NCI-H1105 (cell line): ENCODE results near the gene FOXI1.

Source experiments
- DNase-seq: peaks from one replicate; lab custom pipeline; 2025; lab: John Stamatoyannopoulos, UW

FOXI1 gene

DNA sequence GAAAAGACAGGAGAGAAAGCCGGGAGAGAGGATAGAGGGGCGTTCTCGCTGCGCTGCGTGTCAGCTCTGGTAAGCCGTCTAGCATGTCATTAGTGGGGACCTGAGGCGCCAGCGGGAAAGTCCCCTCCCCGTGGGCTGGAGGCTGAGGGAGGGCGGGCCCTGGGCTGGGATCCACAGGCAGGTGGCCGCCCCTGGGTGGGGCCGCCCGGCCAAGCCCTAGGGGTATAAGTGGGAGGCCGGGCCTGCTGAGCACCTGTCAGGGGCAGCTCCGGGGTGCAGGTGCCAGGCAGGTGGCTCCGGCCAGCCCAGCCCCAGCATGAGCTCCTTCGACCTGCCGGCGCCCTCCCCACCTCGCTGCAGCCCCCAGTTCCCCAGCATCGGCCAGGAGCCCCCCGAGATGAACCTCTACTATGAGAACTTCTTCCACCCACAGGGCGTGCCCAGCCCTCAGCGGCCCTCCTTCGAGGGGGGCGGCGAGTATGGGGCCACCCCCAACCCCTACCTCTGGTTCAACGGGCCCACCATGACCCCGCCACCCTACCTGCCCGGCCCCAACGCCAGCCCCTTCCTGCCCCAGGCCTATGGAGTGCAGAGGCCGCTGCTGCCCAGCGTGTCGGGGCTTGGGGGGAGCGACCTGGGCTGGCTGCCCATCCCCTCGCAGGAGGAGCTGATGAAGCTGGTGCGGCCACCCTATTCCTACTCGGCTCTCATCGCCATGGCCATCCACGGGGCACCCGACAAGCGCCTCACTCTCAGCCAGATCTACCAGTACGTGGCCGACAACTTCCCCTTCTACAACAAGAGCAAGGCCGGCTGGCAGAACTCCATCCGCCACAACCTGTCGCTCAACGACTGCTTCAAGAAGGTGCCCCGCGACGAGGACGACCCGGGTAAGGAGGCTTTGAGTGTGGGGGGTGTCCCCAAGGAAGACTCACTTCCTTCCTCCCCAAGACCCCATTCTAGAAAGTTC is at the start of gene FOXI1:
FOXI1 (plus strand) TSS at position 256 of the 970 bp plus-strand sequence; CDS start at position 317, 61 bp downstream.
- DNase-seq = no peak

DNA sequence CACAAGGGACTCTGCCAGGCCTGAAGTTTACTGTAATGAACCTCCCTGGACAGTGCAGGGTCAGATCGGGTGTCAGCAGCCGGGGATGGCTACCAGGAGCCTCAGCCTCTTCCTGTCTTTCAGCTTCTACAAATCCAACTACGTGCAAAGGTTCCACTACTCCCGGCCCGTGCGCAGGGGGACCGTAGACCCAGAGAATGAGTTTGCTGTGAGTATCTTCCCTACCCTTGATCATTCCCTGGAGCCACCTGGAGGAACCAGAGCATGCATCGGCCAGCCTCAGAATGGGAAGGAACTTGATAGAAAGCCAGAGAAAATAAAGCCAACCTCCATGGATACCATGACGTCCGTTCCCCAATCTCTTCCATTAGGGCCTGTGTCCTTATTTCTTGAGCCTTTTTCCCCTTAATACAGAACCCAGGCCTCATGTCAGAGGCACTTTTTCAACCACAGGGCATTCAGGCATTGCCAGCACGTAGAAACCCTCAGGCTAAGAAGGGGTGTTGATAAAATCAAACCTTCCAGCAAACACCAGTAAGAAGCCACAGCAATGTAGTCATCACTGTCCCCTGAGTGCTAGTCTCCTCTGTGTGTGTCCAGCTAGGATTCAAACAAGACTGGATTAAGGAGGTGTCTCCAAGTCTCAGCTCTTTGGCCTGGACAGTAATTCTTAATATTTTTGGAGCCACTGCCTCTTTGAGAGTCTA is 49.0 kb upstream of the FOXI1 start:
- DNase-seq = no peak

DNA sequence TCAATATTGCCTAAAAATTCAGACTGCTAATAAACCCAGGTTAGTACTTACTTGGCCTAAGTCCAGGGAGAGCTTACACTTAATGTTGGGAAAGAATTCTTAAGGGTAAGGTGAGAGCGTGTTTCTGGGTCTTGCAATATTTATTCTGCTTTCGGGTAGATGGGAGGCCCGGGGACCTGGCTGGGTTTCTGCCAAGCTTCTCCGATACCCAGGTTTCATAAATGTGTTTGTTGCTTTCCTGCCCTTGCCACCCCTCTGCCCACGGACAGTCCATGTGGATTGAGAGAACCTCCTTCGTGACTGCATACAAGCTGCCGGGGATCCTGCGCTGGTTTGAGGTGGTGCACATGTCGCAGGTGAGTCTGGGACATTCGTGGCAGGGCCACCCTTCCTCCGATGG is 48.4 kb upstream of the FOXI1 start:
- DNase-seq = no peak

DNA sequence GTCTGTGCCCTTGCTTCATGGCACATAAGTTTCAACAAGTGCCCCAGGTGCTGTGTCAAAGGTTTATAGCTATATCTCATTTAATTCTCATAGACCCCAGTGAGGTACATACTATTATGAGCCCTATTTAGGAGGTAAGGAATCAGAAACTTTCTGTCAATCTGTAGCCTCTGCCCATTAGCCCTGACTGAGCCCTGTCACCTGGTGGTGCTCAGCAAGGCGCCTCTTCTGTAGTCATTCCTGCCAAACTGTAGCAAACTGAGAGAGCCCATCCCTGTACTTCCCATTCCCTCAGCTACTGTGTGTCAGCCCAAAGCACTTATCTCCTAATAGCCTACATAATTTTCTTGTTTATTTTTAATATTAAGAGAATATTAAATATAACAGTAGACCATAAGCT is 46.5 kb upstream of the FOXI1 start:
- no peak for DNase-seq

DNA sequence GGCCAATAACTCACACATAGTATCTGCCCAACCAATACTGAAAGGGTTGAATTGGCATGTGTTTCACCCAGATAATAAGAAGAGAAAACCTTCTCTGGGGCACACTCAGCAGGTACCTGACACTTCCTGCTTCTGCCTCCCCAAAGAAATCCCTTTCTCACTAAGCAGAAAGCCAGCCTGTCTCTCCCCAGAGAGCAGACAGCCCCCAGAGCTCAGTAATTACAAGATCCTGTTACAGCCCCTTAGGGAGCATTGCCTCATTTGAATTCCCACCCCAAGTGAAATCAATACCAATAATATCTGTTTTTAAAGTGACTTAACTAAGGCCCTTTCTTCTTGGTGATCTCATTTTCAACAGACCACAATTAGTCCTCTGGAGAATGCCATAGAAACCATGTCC is 38.5 kb upstream of the FOXI1 start:
- no peak for DNase-seq

DNA sequence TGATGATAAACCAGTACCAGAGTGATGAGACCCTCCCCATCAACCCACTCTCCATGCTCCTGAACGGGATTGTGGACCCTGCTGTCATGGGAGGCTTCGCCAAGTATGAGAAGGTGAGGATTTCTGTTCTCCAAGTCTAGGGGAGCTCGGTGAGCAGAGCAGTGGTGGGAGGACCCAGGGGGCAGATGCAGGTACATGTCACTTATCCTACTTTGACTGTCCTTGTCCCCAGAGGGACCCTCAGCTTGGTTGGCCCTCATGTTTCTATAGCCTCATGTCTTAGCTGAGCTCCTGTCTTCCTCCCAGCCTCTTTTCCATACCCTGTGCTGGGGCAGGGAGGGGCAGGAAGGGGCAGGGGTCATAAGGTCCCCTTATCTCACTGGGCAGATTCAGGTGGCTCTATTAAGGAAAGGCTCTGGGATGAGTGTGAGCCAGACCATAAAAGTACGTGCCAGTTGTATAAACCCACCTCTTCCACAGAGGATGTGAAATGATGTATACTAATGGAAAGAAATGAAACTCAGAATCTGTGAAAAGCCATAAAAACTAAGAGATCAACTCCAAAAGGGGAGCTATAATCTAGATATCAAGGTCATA is 38.0 kb upstream of the FOXI1 start:
- DNase-seq = no peak

DNA sequence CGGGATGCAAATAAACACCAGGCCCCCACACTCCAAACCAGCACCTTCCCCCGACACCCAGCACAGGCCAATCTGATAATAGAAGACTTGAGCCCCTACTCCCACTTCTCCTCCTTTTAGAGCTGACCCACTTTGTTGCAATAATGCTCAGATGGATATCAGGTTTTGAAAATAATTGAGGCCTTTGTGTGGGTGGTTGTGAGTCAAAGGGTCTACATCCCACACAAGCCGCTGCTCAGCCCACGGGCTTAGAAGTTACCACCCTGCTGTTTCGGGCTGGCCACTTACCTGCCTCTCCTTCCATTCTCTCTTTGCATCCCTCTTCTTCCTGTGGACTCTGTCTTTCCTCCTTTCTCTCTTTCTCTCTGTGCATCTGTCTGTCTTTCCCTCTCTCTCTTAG is 36.2 kb upstream of the FOXI1 start:
- DNase-seq = no peak

DNA sequence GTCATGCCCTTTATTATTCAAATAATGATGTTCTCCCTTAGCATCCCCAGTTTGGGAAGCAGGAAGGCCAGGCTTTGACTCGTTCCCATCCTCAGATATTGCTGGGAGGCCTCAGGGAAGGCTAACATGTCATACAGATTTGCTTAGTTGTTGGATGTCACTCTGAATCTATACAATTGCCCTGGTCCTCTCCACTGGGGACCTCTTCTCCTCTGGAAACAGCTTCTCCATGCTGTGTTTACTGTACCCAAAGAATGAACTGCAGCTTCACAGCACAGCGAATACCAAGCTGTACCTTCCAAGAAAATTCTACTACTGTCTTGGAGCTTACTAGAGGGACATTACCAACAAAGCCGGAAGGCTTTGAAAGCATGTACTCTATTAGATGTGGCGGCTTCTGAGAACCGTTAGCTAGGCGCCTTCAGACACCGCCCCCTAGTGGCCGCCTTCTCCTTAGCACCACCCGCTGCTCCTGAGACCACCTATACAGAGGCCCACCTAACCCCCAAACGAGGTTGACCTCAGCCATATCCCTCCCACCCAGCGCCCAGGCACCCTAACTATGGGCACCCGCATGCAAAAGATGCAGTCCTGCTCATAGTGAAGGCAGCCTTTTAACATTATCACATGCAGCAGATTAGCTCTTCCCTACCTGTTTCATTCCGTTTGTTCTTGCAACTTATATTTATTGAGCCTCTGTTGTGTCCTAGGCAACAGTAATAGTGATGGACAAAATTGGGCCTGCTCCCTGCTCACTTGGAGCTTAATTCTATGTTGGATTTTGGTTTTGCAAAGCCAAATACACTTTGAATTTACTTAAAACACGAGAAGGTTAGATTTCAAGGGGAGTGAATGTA is 34.9 kb upstream of the FOXI1 start:
- no peak for DNase-seq

DNA sequence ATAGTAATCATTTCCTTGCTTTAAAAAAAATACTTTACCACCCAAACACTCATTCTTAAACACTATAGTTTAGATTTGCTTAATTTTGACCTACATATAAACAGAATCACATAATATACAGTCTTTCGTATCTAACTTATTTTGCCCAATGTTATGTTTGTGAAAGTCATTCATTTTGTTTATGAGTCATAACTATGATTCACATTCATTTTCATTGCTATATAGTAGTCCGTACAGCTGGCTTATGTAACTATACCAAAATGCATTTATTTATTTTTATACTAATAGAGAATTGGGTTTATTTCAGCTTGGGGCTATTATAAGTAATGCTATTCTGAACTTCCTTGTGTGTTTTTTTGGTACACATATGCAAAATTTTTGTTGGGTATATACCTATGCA is 33.9 kb upstream of the FOXI1 start:
- DNase-seq = no peak

DNA sequence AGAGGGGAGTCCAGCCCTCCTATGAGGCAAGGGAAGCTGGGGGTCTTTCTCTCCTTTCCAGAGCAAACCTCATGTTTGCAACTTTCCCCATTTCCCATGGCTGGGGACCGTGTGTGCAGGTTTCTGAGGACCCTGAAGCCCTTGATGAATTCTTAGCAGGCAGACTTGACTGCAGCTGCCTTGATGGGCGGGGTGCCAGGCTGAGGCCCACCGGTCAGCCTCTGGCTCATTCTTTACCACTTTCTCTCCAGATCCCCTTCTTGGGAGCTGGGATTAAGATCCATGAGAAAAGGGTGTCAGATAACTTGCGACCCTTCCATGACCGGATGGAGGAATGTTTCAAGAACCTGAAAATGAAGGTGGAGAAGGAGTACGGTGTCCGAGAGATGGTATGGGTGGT is 30.0 kb upstream of the FOXI1 start:
- DNase-seq = no peak

DNA sequence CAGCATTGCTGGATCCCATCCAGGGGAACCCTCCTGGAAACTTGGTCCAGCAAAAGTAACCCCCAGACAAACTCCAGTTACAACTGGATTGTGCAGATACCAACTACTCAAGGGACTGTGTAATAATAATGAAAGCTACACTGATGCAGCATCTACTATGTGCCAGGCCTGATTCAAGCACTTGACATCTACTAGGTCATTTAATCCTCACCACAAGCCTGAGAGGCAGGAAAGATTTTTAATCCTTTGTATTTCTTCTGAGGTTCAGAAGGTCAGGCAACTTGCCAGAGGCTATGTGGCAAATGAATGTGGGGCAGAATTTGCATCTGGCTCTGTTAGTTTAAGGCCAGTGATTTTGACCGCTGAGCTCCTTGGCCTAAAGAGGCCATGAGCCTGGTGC is 29.5 kb upstream of the FOXI1 start:
- DNase-seq = no peak

DNA sequence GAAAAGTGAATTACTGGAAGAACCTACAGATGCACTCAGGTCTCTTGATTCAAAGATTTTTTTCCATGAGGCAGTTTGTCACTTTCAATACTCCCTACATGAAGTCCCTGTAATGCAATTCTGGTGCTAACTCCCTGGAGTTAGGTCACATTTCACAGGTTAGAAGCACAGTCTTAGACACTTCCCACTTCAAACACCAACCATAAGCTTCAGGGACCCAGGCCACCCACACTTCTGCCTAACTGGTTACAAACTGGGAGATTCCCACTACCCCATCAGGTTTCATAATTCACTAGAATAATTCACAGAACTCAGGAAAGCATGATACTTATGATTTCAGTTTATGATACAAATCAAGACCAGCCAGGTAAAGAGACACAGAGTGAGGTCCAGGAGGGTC is 29.0 kb upstream of the FOXI1 start:
- DNase-seq = no peak

DNA sequence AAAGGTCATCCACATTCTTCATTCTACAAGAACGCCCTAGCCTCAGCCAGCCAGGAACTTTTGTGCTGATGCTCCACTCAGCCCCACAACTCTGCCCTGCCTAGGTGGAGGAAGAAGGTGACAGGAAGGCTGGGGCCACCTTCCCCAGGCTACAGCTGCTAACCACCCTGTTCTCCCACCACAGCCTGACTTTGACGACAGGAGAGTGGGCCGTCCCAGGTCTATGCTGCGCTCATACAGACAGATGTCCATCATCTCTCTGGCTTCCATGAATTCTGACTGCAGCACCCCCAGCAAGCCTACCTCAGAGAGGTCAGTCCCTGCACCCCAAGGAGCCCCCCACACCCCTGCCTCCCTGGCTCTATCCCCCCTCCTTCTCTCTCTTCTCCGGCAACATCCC is 28.2 kb upstream of the FOXI1 start:
- no peak for DNase-seq

DNA sequence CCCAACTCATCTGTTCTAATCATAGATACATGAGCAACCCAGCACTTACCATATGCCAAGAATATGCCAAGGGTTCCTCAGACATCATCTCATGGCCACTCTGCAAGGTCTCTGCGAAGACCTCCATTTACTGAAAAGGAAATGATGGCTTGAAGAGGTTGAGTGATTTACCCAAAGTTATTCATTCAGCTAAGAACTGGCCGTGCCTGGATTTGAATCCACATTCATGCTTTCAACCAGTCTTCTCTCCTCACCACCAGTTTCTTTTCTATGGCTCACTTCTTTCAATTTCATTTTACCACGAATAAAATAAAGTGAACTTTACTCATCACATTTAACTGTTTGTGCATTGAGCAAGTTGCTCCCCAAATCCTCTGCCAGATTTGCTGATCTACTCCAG is 27.2 kb upstream of the FOXI1 start:
- no peak for DNase-seq

DNA sequence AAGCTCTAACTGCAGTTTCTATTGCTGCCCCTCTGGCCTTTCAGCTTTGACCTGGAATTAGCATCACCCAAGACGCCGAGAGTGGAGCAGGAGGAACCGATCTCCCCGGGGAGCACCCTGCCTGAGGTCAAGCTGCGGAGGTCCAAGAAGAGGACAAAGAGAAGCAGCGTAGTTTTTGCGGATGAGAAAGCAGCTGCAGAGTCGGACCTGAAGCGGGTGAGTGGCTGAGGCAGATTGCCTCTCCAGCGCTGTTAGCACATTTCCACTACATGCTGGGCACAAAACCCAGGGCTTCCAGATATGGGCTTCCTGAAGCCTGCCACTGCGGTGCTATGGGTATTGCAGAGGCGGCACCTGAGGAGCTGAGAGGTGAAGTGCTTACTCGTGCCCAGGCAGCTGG is 26.8 kb upstream of the FOXI1 start:
- DNase-seq = no peak

DNA sequence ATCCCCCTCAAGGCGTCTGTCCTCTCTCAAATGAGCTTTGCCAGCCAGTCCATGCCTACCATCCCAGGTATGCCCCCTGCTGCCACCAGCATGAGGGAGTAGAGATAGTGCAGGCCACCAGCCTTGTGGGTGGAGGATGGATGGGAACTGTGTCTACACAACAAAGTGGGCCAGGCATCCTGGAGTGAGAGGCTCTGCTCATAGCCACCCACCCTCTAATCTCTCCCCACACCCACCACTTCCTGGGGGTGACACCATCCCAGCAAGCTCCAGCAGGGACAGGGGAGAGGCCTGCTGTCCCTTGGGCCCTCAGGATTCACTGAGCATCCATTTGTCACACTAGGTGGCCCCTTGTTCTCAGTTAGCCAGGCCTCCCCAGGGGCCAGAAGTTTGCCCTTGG is 25.5 kb upstream of the FOXI1 start:
- no peak for DNase-seq

DNA sequence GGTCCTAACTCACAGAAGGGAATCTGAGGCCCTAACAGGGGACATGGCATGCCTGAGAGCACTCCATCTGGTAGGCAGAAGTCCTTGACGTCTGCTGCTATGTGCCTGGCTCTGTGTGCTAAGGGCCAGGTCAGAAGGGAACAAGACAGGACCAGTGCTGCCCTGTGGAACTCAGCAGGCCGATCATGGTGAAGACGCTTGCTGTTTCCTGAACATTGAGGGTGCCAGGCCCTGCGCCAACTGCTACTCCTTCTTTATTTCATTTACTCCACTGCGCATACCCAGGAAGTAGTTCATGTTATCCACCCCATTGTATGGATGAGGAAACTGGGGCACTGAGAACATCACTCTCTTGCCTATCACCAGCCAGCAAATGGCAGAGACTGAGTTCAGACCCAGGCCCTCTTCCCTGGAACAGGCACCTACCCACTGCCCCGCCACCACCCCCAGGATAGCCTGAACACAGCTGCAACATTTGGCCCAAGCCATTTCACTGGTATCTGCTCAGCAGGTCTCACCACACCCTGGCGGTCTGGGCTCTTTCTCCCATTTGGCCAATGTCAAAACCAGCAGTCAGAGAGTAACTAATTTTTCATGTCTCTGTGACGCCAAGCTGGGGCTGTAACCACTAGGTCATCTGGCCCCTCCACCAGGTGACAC is 24.8 kb upstream of the FOXI1 start:
- DNase-seq = no peak

DNA sequence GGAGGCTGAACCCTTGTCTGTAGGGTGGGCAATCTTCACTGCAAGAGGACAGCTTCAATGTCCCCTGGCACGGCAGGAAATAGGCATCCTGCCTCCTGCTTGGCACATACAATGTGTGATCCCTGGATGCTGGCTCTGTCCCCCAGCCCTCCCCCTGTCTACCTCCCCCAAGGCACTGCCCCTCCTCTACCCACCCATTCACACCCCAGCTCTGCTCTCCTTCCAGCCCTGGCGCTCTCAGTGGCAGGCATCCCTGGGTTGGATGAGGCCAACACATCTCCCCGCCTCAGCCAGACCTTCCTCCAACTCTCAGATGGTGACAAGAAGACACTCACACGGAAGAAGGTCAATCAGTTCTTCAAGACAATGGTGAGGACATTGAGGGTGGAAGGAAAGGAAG is 24.1 kb upstream of the FOXI1 start:
- no peak for DNase-seq

DNA sequence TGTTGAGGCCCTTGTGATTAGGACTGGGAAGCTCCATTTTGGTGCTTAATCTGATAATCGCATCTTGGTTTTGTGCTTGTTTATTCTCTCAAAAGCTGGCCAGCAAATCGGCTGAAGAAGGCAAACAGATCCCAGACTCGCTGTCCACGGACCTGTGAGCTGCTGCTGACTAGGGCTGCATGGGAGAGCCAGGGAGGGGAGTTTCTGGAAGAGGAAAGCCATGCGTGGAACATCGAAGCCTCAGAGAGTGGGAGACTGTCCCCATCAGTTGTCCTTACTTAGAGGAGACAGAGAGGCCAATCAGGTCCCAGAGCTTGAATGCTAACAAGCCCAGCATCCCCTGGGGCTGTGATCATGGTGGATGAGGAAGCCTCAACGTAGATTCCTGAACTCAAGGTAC is 23.0 kb upstream of the FOXI1 start:
- DNase-seq = no peak

DNA sequence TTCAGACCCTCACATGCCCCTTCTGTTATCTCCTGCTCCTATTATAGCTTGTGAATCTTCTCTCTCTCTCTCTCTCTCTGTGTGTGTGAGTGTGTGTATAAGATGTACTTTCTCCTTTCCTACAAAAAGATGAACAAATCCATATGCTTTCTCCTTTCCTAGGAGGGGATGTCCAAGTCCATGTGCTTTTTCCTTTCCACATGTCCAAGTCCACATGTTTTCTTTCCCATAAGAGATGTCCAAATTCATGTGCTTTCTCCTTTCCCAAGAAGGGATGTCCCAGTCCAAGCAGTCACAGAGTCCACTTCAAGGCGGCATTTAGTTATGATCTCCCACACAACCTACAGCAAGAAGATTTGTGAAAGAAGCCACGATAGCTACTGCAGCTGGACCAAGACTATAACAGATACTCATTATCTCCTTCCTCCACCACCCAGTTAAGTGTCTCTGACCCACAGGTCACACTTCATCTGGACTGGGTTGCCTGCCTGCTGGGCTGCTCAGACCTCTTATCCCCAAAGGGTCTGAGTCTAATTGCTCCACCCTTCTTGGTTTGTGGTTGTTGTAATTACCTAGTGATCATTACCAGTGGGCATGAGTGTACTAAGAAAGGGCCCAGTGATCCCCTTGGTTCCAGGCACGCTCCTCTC is 18.4 kb upstream of the FOXI1 start:
- no peak for DNase-seq
